ACC112 (cell line): Measurements from ENCODE around the gene CLIC5.

ENCODE experiments used
- H2AFZ ChIP-seq: fragments of 200-600 bp; sonication (generic); one replicate; pipeline ENCODE4 v1.6.0; 2017; ENCODE audit warnings: antibody characterized with exemption, low read length; ENCODE audit not compliant: unreplicated experiment
- H3K27ac ChIP-seq: fragments of 200-600 bp; sonication (generic); 2 replicates; pipeline ENCODE4 v1.5.1; 2014; ENCODE audit warnings: low read depth, mild to moderate bottlenecking, antibody characterized with exemption, low read length, moderate library complexity
- H3K27me3 ChIP-seq: fragments of 200-600 bp; sonication (generic); 2 replicates; pipeline ENCODE4 v1.6.1; 2014; ENCODE audit warnings: mild to moderate bottlenecking, antibody characterized with exemption, low read length, moderate library complexity, mixed read lengths; ENCODE audit not compliant: insufficient read depth
- H3K36me3 ChIP-seq: fragments of 200-600 bp; sonication (generic); 2 replicates; pipeline ENCODE4 v1.6.1; 2016; ENCODE audit warnings: mild to moderate bottlenecking, antibody characterized with exemption, low read length, moderate library complexity, mixed read lengths; ENCODE audit not compliant: insufficient read depth
- H3K4me1 ChIP-seq: fragments of 200-600 bp; sonication (generic); one replicate; pipeline ENCODE4 v1.6.1; 2016; ENCODE audit warnings: low read length, mixed read lengths; ENCODE audit not compliant: insufficient read depth, unreplicated experiment, control insufficient read depth
- H3K4me3 ChIP-seq: fragments of 200-600 bp; sonication (generic); 2 replicates; pipeline ENCODE4 v1.5.1; 2014; ENCODE audit warnings: mild to moderate bottlenecking, low read depth, low read length
- H3K79me2 ChIP-seq: fragments of 200-600 bp; sonication (generic); one replicate; pipeline ENCODE4 v1.6.0; 2016; ENCODE audit warnings: low read length; ENCODE audit not compliant: control insufficient read depth, unreplicated experiment, insufficient read depth

The CLIC5 gene

GRCh38 chr6:45877970-45878590, 137.6 kb downstream of the CLIC5 start:
- no peak overlapping the region for H3K4me3 ChIP-seq
- H3K27me3 ChIP-seq: peaks cover 28% of the 10 kb centered on the region
- no peaks in the 10 kb centered on the region for H3K79me2 ChIP-seq
- no peaks in the 10 kb centered on the region for H3K4me1 ChIP-seq
- no peaks in the 10 kb centered on the region for H3K36me3 ChIP-seq
- H2AFZ ChIP-seq: no peak overlapping the region
- no peak overlapping the region for H3K27ac ChIP-seq

- Histone ChIP-seq H3K4me3 (no peak overlapping the region), H2AFZ (no peak overlapping the region), H3K4me1 (no peaks in the 10 kb centered on the region), H3K27ac (no peak overlapping the region), H3K27me3 (peaks cover 61% of the 10 kb centered on the region), H3K79me2 (no peaks in the 10 kb centered on the region), H3K36me3 (no peaks in the 10 kb centered on the region)
These were observed 142.8 kb downstream of the CLIC5 start for GRCh38 chr6:45872827-45873365.

GRCh38 chr6:45870531-45870930, 145.1 kb downstream of the CLIC5 start:
- no peaks in the 10 kb centered on the region for H3K4me1 ChIP-seq
- H2AFZ ChIP-seq: no peak overlapping the region
- no peak overlapping the region for H3K27ac ChIP-seq
- H3K27me3 ChIP-seq: peaks cover 71% of the 10 kb centered on the region
- no peak overlapping the region for H3K4me3 ChIP-seq
- no peaks in the 10 kb centered on the region for H3K36me3 ChIP-seq
- H3K79me2 ChIP-seq: no peaks in the 10 kb centered on the region

GRCh38 chr6:45864651-45865050, 151.0 kb downstream of the CLIC5 start:
- H3K4me1 ChIP-seq: no peaks in the 10 kb centered on the region
- H3K79me2 ChIP-seq: no peaks in the 10 kb centered on the region
- H2AFZ ChIP-seq: no peak overlapping the region
- H3K4me3 ChIP-seq: no peak overlapping the region
- no peaks in the 10 kb centered on the region for H3K36me3 ChIP-seq
- H3K27ac ChIP-seq: no peak overlapping the region
- H3K27me3 ChIP-seq: peaks cover 36% of the 10 kb centered on the region

GRCh38 chr6:45858691-45859090, 157.0 kb downstream of the CLIC5 start:
- Histone ChIP-seq H3K27me3 (peaks cover 38% of the 10 kb centered on the region), H3K4me3 (no peak overlapping the region), H3K79me2 (no peaks in the 10 kb centered on the region), H2AFZ (no peak overlapping the region), H3K36me3 (no peaks in the 10 kb centered on the region), H3K4me1 (no peaks in the 10 kb centered on the region), H3K27ac (no peak overlapping the region)

- Histone ChIP-seq H3K79me2 (no peaks in the 10 kb centered on the region), H3K36me3 (no peaks in the 10 kb centered on the region), H3K4me3 (no peak overlapping the region), H3K27me3 (peaks cover 47% of the 10 kb centered on the region), H2AFZ (no peak overlapping the region), H3K27ac (no peak overlapping the region), H3K4me1 (no peaks in the 10 kb centered on the region)
These were observed 157.8 kb downstream of the CLIC5 start for GRCh38 chr6:45857827-45858226.

GRCh38 chr6:45855642-45856394, 159.8 kb downstream of the CLIC5 start:
- Histone ChIP-seq H3K4me1 (no peaks in the 10 kb centered on the region), H3K27me3 (peaks cover 49% of the 10 kb centered on the region), H3K79me2 (no peaks in the 10 kb centered on the region), H3K27ac (no peak overlapping the region), H2AFZ (no peak overlapping the region), H3K36me3 (no peaks in the 10 kb centered on the region), H3K4me3 (no peak overlapping the region)

GRCh38 chr6:45854149-45854742, 161.4 kb downstream of the CLIC5 start:
- H3K4me3 ChIP-seq: no peak overlapping the region
- H3K27me3 ChIP-seq: peaks cover 33% of the 10 kb centered on the region
- no peaks in the 10 kb centered on the region for H3K36me3 ChIP-seq
- no peaks in the 10 kb centered on the region for H3K79me2 ChIP-seq
- H3K4me1 ChIP-seq: no peaks in the 10 kb centered on the region
- no peak overlapping the region for H2AFZ ChIP-seq
- H3K27ac ChIP-seq: no peak overlapping the region

- Histone ChIP-seq H3K4me3 (no peak overlapping the region), H3K79me2 (no peaks in the 10 kb centered on the region), H3K36me3 (no peaks in the 10 kb centered on the region), H3K27me3 (peaks cover 26% of the 10 kb centered on the region), H3K4me1 (peaks cover 3% of the 10 kb centered on the region), H2AFZ (no peak overlapping the region), H3K27ac (no peak overlapping the region)
These were observed 164.6 kb downstream of the CLIC5 start for GRCh38 chr6:45851034-45851400.

- peaks cover 26% of the 10 kb centered on the region for H3K27me3 ChIP-seq
- no peak overlapping the region for H3K27ac ChIP-seq
- H3K79me2 ChIP-seq: no peaks in the 10 kb centered on the region
- H3K4me1 ChIP-seq: peaks cover 6% of the 10 kb centered on the region
- no peak overlapping the region for H2AFZ ChIP-seq
- no peak overlapping the region for H3K4me3 ChIP-seq
- no peaks in the 10 kb centered on the region for H3K36me3 ChIP-seq
These were observed 165.2 kb downstream of the CLIC5 start for GRCh38 chr6:45850378-45851033.
